GM21576 (cell line): ENCODE measurements around the gene RND1.
"Not testable (repeated sequence)": the region's sequence is repeated elsewhere in the genome, so short reads cannot be mapped to it uniquely, and the experiment has no call there.

Experiments used
- ATAC-seq: cut with Tn5 transposase; IDR thresholded peaks from one replicate; pipeline ENCODE4 v1.9.1; 2021; ENCODE audit warnings: mild to moderate bottlenecking, moderate library complexity; ENCODE audit not compliant: unreplicated experiment

The RND1 gene

DNA sequence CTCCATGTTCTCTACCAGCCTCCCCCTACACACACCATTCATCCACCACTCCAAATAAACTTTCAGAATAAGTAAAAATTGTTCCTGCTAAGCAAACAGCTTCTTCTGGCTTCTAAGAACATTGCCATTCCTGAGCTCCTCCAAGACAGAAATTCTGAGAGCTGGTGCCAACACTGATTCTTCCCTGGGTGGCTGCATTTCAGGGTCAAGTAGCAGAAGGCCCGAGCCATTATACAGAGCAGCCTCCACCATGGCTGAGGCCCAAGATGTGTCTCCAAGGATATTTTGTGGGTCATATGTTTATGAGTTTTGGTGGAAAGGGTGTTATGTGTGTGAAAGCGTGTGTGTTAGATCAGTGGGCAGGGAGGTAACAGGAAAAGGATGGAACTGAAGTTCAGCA lies 3.5 kb upstream of the RND1 start:
- ATAC-seq, result no peak

DNA sequence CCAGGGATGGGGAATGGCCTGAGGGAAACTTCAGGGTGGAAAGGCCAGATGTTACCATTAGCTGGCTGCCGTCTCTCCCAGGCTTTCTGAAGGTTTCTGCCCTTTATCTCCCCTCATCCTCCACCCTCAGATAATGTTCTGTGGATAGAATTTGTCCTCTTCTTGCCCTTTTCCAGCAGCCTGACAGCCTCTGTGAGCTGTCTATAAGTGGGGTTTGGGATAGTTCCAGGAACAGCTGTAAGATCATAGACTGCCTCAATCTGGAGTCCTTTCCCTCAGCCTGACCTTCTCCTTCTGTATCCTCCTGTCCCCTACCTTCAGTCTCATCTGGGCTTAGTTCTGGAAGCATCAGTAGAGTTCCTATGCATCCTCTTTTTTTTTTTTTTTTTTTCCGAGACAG lies 2.8 kb upstream of the RND1 start:
- no peak for ATAC-seq

DNA sequence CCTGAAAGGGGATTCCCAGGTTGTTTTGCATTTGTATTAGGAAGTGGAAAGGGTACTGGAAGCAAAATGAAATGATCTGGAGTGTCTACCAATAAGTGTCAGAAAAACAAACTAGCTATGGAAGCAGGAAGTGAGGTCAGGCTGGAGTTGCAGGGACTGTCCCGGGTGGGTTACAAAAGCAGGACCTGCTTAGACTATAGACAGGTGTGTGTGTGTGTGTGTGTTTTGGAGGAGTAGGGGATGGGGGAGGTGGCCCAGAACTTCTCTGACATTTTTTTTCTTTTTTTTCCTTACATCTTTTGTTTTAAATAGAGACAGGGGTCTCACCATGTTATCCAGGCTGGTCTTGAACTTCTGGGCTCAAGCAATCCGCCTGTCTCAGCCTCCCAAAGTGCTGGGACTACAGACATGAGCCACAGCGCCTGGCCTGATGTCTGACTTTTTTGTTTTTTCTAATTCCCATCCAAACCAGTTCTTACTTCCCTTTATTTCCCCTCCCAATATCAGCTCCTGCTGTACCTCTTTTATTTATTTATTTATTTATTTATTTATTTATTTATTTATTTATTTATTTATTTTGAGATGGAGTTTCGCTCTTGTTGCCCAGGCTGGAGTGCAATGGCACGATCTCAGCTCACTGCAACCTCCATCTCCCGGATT lies 512 bp upstream of the RND1 start:
- no peak for ATAC-seq

DNA sequence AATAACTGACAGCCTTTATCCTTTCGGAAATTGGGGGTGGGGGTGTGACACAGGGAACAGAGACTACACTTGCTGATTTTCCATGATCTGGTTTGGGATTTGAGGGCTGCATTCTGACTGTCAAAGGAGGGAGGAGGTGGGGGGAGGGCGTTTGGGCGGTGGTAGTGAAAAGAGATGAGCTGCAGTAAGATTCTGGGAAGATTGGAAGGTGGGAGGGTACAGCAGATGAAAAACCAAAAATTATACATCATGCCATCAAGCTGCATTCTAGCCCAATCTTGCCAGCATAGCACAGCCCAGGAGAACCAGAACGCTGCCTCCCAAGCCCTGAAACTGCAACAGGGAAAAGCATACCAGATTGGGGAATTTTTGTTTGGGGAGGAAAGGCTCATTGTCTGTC lies 2.4 kb downstream of the RND1 start:
- no peak for ATAC-seq

DNA sequence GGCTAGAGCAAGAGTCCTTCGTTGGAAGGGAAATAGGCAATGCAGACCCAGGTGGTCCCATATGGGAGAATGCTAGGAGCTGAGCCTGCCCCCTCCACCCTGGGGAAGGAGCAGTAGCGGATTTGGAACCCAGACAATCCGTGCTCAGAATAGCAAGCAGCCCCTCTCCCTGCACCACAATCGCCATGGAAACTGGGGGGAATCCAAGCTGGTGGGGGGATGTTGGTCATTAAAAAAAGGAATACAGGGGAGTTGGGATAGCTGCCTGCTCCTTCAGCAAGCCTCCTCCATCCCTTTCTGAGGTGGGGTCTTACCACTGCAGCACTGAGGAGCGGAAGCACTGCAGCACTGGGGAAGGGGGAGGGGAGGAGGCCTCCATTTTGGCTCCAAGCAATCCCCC lies 2.9 kb downstream of the RND1 start:
- ATAC-seq, result no peak

DNA sequence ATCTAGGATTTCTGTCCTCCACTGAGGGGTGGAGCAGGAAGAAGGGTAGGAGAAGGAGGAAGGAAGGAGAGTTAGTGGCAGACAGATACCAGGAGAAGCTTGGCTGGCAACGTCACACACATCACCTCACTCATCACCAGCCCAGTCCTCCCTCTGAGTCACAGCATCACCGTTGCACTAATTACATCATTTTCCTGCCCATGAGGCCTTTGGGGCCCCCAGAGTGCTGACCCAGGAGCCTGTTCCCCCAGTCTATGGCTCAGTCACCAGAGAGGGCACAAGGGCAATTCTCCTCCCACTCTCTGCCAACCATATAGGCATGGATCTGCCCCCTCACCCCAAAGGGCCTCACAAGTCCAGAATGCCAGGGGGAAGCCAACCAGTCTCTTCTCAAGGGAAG lies 4.6 kb downstream of the RND1 start:
- no peak for ATAC-seq

DNA sequence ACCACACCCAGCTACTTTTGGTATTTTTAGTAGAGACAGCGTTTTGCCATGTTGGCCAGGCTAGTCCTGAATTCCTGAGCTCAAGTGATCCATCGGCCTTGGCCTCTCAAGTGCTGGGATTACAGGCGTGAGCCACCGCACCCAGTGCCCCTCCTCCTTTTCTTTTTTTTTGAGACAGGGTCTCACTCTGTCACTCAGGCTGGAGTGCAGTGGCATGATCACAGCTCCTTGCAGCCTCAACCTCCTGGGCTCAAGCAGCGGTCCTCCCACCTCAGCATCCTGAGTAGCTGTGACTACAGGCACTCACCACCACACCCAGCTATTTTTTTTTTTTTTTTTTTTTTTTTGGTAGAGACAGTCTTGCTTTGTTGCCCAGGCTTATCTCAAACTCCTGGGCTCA lies 5.4 kb downstream of the RND1 start:
- not testable (repeated sequence) for ATAC-seq

DNA sequence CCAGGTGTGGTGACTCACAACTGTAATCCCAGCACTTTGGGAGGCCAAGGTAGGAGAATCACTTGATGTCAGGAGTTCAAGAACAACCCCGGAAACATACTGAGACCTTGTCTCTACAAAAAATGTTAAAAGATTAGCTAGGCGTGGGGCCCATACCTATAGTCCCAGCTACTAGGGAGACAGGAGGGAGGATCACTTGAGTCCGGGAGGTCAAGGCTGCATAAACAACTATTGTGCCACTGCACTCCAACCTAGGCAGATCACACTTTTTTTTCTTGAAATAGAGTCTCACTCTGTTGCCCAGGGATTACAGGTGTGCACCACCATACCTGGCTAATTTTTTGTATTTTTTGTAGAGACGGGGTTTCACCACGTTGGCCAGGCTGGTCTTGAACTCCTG lies 6.1 kb downstream of the RND1 start:
- no peak for ATAC-seq

DNA sequence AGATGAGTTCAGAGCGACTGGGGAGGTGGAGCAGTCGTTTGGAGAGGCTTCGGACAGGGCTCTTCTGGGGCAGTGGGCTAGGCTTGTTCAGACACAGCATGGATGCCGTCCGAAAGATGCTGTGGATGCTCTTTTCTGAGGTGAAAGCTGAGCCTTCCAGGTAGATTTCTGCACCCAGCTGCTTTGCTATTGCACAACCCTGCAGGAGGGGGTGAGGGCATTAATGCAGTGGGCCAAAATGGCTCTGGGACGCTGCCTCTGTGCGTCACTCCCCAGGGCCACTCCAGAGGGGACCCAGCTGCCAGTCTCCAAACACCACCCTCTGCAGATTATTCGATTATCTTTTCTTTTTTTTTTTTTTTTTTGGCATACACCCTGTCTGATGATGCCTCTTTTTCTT lies 7.6 kb downstream of the RND1 start:
- no peak for ATAC-seq

DNA sequence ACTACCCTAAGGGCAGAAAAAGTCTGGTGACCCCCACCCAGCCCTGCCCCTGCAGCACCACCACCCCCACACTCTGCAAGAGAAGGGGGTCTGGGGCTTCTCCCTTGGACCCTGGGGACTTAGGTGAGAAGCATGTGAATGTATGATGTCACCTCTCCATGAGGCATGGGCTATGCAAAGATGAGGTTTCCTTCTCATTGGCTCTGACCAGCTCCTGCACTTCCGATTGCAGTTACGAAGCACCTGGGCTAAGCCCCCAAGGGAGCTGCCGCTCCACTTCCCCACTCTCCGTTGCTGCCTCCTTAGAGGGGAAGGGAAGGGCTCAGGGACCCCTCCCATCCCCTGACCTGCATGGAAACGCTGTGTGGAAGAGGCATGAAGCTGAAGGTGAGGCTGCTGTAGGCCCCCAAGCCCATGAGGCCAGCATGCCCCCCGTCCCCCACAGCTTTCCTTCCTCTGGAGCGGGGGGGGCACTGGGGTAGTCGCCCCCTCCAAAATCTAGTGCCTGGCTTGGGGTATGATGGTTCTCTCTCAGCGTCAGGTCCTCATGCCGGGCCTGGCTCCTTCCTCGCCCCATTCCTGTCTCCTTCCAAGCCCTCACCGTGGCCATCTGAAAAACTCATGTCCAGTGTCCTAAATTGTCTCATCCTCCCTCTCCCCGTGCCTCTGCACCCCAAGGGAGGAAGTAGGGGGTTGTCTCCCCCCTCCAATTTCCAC lies 8.2 kb downstream of the RND1 start:
- no peak for ATAC-seq

DNA sequence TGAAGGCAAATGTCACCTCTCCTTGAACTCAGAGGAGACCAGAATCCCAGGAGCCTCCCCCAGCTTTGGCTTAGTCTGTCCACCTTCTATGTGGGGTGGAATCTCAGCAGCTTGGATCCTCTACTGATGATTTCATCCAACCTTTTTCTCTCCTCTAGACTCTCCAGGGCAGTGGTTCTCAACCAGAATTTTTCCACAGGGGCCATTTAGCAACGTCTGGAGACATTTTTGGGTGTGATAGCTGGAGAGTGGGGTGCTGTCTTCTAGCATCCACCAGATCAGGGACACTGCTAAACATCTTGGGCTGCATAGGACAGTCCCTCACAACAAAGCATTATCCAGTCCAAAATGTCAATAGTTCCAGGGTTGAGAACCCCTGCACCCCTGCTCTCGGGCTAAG lies 9.3 kb downstream of the RND1 start:
- no peak for ATAC-seq

DNA sequence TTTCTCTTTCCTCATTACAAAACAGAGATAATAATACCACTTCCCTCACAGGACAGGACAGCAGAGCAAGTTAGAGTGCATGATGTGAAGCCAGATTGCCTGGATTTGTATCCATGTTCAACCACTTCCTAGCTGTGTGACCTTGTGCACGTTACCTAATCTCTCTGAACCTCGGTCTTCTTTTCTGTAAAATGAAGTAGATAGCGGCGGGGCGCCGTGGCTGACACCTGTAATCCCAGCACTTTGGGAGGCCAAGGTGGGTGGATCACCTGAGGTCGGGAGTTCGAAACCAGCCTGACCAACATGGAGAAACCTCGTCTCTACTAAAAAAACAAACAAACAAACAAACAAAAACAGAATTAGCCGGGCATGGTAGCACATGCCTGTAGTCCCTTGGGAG lies 10.7 kb downstream of the RND1 start:
- not testable (repeated sequence) for ATAC-seq

DNA sequence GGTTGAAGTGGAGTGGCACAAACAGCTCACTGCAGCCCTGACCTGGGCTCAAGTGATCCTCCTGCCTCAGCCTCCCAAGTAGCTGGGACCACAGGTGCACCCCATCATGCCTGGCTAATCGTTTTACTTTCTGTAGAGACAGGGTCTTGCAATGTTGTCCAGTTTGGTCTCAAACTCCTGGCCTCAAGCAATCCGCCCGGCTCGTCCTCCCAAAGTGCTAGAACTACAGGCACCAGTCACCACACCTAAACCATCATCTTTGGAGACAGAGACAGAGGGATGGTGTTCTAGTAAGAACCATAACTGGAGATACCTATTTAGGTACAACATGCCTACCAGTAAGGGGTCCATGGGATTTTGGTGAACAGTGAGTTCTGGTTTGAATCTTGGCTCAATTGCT lies 11.2 kb downstream of the RND1 start:
- no peak for ATAC-seq

DNA sequence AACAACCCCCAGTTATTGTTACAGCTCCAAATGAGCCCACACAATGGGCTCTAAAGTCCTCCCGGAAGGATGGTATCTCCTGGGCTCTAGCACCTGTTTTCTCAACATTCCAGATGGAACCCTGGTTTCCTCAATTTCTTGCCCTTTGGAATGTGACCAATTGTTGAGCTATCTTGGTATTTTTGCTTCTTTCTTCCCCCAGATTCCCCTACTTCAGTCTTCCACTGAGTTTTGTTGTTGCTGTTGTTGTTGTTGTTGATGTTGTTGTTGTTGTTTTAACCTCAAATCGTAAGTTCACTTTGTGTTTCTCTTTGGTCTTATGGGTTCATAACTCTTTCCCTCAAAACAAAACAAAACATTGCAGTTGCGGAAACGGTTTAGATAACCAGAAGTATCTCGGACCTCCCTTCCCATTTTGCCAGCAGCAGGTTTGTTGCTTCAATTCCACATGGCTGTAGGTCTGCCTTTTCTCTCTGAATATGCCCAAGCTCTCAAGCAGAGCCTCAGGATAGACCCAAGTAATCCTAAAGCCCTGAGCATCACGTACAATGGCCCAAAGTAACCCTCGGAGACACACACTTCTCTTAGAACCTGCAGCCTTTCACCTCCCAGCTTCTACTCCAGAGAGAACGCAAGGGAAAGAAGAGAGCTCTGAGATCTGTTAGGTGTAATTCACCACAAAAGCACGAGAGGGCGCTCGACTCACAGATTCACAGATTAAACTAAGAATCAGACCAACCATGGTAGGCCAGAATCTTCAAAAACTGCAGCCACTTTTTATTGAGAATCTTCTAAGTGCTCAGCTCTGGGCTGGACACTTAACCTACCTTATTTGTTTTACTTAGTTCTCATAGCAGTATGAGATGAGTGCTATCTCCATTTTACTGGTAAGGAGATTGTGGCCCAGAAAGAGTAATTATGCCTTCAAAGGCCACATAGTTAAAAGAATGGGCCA lies 12.7 kb downstream of the RND1 start:
- ATAC-seq, result peak; percentile 38

DNA sequence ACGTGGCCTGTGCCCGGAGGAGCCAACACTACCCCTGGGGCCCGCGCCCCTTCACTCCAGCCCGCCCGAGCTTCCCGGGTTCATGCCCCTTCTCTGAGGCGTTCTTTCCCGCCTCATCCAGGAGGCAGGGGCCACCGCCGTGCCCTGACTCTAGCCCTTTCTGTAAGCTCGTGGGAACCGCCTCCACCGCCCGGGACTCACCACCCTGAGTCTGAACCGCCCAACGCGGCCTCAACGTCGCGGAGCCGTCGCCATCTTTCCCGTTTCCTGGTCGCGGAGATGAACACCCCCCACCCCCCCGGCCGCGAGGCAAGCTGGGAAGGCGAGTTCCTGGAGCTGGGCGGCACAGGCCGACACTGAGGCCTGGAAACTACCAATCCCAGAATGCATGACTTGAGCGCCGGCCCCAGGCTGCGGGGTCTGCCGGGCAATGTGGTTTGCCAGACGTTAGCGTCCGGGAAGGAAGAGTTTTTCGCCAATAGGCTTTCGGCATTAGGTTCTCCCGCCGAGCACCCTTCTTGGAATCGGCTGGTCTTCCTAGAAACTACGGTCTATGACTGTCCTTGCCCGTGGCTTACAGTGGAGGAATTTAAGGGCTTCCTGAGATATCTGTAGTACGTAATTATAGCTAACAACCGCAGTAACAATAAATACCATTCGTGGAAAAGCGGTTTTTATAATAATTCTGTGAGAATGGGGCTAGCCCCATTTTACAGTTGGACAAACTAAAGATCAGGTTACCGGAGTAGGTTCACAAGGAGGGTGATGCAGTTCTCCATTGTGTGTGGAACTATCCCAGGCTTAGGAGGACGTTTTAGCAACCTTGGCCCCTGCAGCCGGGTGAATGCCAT lies 13.6 kb downstream of the RND1 start, which contains the start of gene DDX23:
DDX23 (minus strand) TSS at position 281 of the 851 bp plus-strand sequence. CDS start 6,381 bp downstream, outside the sequence.
- ATAC-seq, result peak; percentile 94

DNA sequence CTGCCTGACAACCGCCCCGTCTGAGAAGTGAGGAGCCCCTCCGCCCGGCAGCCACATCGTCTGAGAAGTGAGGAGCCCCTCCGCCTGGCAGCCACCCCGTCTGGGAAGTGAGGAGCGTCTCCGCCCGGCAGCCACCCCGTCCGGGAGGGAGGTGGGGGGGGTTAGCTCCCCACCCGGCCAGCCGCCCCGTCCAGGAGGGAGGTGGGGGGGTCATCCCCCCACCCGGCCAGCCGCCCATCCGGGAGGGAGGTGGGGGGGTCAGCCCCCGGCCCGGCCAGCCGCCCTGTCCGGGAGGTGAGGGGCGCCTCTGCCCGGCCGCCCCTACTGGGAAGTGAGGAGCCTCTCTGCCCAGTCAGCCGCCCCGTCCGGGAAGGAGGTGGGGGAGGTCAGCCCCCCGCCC lies 23.6 kb downstream of the RND1 start:
- ATAC-seq, result not testable (repeated sequence)

DNA sequence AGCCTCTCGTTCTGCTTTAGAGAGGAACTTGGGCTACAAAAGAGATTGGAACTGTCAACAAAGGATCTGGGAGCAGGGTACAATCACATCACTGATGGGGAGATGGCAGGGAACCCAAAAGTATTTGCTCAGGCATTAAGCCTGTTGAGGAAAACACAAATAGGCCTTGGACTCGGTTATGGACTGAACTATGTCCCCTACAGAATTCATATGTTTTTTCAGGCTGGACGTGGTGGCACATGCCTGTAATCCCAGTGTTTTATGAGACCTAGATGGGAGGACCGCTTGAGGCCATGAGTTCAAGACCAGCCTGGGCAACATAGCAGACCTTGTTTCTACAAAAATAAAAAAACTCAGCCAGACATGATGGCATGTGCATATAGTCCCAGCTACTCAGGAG lies 27.6 kb downstream of the RND1 start:
- no peak for ATAC-seq

DNA sequence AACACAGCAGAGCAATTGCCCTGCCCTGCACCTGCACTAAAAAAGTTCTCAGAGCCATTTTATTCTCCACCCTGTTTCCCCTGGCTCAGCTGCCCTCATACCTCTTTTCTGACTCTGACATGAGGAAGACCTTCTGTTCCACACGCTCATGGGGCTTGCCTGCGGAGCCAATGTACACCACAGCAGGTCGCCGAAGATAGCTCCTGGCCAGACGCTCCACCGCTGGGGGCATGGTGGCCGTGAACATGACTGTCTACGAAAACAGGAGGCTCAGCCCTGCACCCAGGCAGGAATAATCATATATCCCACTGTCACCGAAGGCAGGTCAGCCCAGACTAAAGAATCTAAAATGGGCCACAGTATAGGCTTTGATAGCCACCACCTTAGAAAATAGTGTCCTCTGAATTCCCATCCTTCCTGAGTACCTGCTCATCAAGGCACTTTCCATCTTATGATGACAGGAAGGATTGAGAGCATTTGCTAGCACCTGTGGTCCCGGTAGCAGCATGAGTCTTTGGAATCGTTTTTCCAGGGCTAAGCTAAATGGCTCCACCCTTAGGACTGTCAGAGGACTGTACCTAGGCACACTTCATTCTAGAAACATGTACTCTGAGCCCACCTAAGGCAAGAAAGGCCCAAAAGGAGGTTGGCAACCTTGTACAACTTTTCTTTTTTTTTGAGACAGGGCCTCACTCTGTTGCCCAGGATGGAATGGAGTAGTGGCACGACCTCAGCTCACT lies 33.2 kb downstream of the RND1 start:
- ATAC-seq, result no peak

DNA sequence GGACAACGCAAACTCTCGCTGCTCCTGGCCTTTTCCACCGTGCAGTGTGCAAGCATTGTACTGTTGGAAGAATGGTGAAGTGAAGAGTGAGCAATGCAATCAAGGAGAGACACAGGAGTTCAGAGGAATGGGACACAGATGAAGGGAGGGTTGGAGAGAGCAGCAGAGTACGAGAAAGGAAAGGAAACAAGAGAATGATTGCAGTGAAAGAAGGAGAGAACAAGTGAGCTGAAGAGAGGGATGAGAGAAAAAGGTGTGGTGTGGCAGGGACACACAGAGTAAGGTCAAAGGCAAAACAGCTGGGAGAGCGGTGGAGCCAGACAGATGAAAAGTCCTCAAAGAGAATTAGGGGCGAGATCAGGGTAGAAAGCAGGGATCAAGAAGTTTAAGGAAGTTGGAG lies 34.4 kb downstream of the RND1 start:
- ATAC-seq, result no peak
